Mucosa of rectum (tissue), 2 donors: ENCODE measurements around the gene LRRC37A2.
"Not testable (repeated sequence)": the region's sequence is repeated elsewhere in the genome, so short reads cannot be mapped to it uniquely, and the experiment has no call there.

Source experiments
- H3K27ac ChIP-seq, 2 donors: one replicate each; pipeline ENCODE4 v1.7.0; 2013; ENCODE audit warnings: inconsistent platforms in 2 of 2, low read depth in 2 of 2, low read length in 2 of 2
- H3K27me3 ChIP-seq, 2 donors: one replicate each; pipeline ENCODE4 v1.7.0; 2013; ENCODE audit warnings: low read length in 2 of 2; ENCODE audit not compliant: control insufficient read depth in 2 of 2, insufficient read depth in 2 of 2
- H3K36me3 ChIP-seq, 2 donors: one replicate each; pipeline ENCODE4 v1.7.0; 2013; ENCODE audit warnings: low read length in 2 of 2; ENCODE audit not compliant: control insufficient read depth in 2 of 2, insufficient read depth in 2 of 2
- H3K4me1 ChIP-seq, 2 donors: one replicate each; pipeline ENCODE4 v1.7.0; 2013; ENCODE audit warnings: low read length in 2 of 2, mild to moderate bottlenecking in 1 of 2; ENCODE audit not compliant: control insufficient read depth in 2 of 2, insufficient read depth in 2 of 2
- H3K4me3 ChIP-seq, 2 donors: one replicate each; pipeline ENCODE4 v1.7.0; 2013; ENCODE audit warnings: low read length in 2 of 2
- H3K9ac ChIP-seq, 2 donors: one replicate each; pipeline ENCODE4 v1.7.0; 2013; ENCODE audit warnings: low read length in 2 of 2, low read depth in 1 of 2, mild to moderate bottlenecking in 1 of 2
- H3K9me3 ChIP-seq, 2 donors: one replicate each; pipeline ENCODE4 v1.7.0; 2013; ENCODE audit warnings: low read length in 2 of 2; ENCODE audit not compliant: control insufficient read depth in 2 of 2
- donor health status: healthy.
- donor health status: Normal muscosa, but diverticular disease.

The LRRC37A2 gene

DNA sequence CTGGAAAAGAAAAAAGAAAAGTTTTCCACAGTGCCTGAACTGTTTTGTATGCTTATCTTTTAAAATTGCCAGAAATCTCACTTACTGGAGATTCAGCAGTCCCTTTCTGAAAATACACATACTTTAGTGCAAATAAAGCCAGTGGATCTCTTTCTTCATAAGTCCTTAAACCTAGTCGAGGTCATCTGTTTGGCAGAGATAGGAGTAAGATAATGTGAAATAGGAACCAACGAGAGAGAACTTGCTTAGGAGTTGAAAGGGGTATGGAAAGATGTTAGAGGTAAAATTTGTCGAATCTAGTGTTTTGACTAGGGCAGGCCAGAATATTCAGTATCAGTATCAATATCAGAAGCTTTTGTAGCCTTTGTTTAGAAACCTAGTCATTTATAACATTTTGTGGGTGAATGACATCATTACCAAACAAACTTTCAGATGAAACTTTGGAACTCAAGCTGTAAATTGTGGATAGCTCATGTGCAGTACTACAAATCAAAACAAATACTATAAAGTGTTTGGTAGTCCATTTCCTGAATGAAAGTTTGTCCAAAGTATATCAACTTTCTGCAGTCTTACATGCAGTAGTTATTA, 86.2 kb downstream of the LRRC37A2 start:
- not testable (repeated sequence) for H3K4me1 ChIP-seq, H3K27me3 ChIP-seq, H3K36me3 ChIP-seq, H3K27ac ChIP-seq, H3K9ac ChIP-seq, H3K4me3 ChIP-seq, H3K9me3 ChIP-seq

DNA sequence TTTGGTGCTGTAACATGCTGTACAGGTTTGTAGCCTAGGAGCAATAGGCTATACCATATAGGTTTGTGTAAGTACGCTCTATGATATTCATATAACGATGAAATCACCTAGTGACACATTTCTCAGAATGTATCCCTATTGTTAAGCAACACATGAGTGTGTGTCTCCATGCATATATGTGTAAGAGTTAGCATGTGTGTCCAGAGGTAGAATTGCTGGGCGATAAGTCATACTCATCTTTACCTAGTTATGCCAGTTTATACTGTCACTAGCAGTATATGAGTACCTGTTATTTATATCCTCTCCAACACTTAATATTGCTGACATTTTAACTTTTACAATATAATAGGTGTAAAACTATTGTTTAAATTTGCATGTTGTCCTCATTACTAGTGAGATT, 88.5 kb downstream of the LRRC37A2 start:
- not testable (repeated sequence) for H3K9ac ChIP-seq, H3K4me1 ChIP-seq, H3K27me3 ChIP-seq, H3K27ac ChIP-seq, H3K9me3 ChIP-seq, H3K36me3 ChIP-seq, H3K4me3 ChIP-seq

DNA sequence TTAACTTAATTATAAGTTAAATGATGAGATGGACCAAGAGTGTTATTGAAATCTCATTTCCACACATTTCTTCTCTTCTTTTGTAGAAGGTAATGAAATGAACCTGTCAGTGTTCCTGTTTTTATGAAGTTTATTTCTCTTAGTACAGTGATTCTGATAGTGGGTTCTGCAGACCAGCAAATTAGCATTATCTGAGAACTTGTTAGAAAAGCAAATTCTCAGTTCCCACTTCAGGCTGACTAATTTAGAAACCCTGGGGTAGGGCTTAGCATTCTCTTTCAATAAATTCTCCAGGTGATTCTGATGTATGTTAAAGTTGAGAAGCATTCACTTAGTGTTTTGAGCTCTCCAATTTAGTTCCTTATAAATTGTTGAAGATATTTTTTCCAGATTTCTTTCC, 90.9 kb downstream of the LRRC37A2 start:
- not testable (repeated sequence) for H3K9ac ChIP-seq, H3K27ac ChIP-seq, H3K4me1 ChIP-seq, H3K9me3 ChIP-seq, H3K27me3 ChIP-seq, H3K36me3 ChIP-seq, H3K4me3 ChIP-seq
